HG03066 (cell line): Measurements from ENCODE around the gene FOXN3.
"Not testable (repeated sequence)": the region's sequence is repeated elsewhere in the genome, so short reads cannot be mapped to it uniquely, and the experiment has no call there.

Experiments
- ATAC-seq: cut with Tn5 transposase; IDR thresholded peaks from one replicate; pipeline ENCODE4 v1.9.1; 2021; ENCODE audit warnings: low read depth; ENCODE audit not compliant: unreplicated experiment

FOXN3 gene

DNA sequence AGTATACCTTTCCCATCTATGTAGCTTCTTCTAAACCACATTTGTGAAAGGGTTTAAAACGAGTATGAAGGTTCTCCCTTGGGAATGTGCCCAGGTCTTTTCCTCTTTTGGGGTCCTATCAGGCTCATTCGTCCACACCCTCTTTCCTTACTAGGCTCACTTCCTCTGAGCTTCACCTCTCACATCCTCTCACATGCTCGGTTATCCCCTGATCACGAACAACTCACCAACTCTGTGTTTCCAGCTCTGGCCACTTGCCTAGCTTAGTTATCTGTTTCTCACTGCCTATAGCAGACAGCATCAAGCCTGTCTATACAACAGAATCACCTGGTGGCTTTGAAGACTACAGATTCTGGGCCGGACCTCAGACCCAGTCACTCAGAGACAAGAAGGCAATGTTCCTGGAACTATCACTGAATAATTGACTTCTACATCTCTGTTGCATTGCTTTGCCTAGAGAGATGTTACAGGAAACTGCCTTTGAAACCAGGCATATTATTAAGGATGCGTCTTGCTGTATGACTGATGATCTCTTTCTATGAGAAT, 158.2 kb downstream of the FOXN3 start:
- ATAC-seq, result no peak

DNA sequence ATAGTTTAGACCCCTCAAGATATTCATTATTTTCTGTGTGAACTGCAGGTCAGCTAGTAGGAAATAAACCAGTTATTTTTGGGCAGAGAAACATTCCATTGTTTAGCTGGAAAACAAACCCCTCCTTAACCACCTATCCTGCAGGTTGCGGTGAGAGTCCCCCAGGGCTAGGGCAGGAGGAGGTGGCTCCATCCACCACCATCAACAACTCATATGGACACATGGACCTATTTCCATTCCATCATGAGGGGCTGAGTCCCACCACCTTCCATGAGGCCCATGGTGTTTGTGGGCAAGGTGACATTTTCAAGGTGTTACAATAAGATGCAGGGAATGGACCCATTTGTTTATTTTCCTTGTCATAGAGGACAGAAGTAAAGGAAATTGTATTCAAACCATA, 160.1 kb downstream of the FOXN3 start:
- no peak for ATAC-seq

DNA sequence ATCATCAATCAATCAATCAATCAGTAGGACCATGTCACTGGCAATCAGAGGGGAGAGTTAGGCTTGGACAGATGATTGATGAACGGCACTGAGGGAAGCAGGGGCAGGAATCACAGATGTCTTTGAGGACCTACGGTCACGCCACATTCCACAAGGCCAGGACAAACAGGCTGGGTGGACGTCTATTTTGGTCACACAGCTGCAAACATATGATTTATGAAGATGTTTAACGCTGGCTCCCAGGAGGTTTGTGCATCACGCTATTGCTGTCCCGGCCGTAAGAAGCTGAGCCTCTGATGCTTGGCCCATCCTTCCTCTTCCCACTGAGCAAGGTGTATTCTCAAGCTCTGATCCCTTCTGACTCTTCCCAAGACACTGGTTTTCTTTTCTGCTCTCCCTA, 160.8 kb downstream of the FOXN3 start:
- ATAC-seq, result no peak

GRCh38 chr14:89255852-89256251, 161.2 kb downstream of the FOXN3 start:
- ATAC-seq, result no peak

GRCh38 chr14:89255012-89255411, 162.0 kb downstream of the FOXN3 start:
- ATAC-seq, result no peak

GRCh38 chr14:89254166-89254909, 162.7 kb downstream of the FOXN3 start:
- no peak for ATAC-seq

GRCh38 chr14:89252887-89253532, 164.0 kb downstream of the FOXN3 start:
- ATAC-seq, result no peak

GRCh38 chr14:89251061-89251460, 166.0 kb downstream of the FOXN3 start:
- ATAC-seq, result no peak

DNA sequence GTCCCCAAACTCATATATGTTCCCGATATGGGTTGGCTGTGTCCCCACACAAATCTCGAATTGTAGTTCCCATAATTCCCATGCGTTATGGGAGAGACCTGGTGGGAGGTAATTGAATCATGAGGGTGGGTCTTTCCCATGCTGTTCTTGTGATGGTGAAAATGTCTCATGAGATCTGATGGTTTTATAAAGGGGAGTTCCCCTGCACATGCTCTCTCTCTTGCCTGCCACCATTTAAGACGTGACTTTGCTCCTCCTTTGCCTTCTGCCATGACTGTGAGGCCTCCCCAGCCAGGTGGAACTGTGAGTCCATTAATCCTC, 166.4 kb downstream of the FOXN3 start:
- ATAC-seq, result not testable (repeated sequence)

DNA sequence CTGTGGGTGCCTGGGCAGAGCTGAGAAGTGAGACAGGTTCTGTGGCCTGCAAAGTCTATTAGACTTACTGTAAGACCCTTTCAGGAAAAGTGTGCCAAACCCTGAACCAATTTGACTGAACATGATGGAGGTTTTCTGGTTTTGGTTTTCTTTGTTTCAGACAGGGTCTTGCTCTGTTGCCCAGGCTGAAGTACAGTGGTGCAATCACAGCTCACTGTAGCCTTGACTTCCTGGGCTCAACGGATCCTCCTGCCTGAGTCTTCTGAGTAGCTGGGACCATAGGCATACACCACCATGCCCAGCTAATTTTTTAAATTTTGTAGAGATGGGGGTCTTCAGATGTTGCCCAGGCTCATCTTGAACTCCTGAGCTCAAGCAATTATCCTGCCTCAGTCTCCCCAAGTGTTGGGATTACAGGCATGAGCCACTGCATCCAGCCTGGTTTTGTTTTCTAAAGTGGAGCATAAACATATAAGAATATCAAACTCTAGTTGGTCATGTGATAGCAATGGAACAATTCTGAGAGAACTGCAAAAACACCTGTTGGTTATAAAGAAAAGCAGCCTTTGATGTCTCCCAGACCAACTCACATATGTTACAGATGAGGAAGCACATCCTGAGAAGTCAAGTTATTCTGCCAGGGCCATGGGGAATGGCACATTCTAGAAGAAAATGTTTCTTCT, 166.9 kb downstream of the FOXN3 start:
- ATAC-seq, result no peak

DNA sequence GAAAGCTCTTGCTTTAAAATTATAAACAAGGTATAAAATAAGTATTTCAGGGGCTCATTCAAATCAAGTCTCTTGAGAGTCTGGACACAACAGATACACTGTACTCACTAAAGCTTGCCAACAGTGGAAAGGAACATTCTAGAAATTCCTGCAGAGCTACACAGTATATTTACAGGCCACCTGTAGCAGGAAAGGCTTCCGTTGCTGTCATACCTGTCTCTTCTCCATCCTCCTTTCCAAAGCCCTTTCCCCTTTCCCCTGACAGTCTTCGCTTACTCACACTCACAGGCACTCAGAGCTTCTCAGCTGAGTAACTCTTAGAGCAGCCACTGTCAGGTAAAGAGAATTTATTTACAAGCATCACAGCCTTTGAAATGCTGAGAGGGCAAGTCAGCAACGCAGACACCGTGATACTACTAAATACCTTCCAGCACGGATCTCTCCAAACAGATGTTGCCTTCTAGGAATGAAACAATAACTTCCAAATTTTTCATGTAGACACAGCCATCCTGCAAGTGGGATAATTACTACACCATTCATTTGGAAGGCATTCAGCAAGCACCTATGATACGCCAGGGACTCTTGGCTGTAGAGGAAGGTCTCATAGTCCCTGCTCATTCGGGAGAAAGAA, 167.9 kb downstream of the FOXN3 start:
- no peak for ATAC-seq

- no peak for ATAC-seq
Measured at GRCh38 chr14:89248411-89249064, 168.5 kb downstream of the FOXN3 start.

GRCh38 chr14:89247457-89248122, 169.4 kb downstream of the FOXN3 start:
- ATAC-seq, result no peak

GRCh38 chr14:89246290-89246689, 170.7 kb downstream of the FOXN3 start:
- ATAC-seq, result no peak

DNA sequence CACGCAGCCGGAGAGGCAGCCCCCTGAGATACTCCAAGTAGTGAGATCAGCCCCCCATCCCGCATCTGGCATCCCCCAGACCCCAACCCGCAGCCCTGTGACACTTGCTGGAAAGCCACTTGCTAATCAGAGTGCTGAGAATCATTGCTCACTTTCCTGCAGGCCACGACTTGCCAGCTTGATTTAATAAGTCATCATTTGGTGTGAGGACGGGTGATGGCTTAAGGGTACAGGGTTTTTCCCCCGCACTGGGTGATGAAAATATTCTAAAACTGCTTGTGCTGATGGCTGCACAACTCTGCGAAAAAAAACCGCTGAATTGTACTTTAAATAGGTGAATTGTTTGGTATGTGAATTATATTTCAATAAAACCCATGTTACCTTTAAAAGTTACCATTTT, 171.2 kb downstream of the FOXN3 start:
- no peak for ATAC-seq

GRCh38 chr14:89244720-89245119, 172.3 kb downstream of the FOXN3 start:
- no peak for ATAC-seq

GRCh38 chr14:89243741-89244140, 173.3 kb downstream of the FOXN3 start:
- ATAC-seq, result no peak

GRCh38 chr14:89243286-89243685, 173.7 kb downstream of the FOXN3 start:
- ATAC-seq, result no peak

DNA sequence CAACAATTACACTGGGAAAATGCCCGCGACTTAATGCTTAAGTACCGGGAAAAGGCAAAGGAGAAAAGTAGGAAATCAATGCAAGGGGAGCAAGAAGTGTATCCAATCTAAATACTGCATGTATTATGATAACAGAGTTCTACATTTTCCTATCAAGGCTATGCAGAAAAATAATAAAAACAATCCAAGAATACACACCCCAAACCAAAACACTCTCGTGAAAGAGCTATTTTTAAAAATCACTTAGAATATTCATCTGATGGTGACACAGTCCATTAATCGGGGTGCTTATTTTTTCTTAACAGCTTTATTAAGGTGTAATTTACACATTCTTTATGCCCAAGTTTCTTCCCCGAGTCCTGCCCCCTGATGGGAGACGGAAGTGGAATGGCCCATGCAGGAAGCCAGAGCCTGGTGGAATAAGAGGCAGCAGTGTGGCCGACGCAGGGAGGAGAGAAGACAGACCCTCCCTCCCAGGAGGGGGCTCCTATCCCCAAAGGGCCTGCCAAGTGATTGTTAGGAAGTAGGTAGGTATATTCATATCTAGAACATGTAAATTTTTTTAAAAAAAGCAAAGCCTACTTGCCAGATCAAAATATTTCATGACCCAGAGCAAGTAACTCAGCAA, 174.3 kb downstream of the FOXN3 start:
- ATAC-seq, result no peak
